ENCODE data around the gene DDOST. TPM values are rescaled to one million over a fixed set of nuclear protein-coding genes. Genes with fewer than 3 reads are reported as not detected.

Gene DDOST
- total and polyA plus RNA-seq, 9 donors = 95.5 to 228 (median 172) TPM

DNA sequence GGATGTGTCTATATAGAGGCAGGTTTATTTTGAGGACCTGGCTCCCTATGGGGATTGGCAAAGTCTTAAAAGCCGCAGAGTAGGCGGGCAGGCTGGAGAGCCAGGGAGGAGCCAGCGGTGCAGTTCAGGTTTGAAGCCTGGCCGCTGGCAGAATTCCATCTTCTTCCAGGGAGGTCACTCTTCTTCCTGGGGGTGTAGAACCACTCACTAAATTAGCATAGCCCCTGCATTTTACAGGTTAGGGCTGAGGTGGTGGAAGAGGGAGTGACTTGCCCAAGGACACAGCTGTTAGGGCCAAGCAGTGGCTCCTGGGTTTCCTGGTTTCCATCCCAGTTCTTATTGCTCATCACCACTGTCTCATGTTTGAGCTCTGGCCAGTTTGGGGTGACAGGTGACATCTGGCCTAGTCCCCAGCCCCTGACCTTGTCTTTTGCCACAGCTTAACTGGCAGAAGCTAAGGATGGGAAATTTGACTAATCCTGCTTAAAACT, 26.5 kb downstream of the DDOST start:
- Histone ChIP-seq H3K36me3 (no peaks in the 10 kb centered on the region), H3K27ac (no peak overlapping the region), H3K27me3 (no peaks in the 10 kb centered on the region), H3K4me3 (peak overlapping the region; percentile 77), H3K9me3 (no peaks in the 10 kb centered on the region), H3K4me1 (ENCODE audit: insufficient read depth) (peaks cover 4% of the 10 kb centered on the region)
- intact Hi-C loops (cut with DNase I) = loop anchor here in 2 of 4 donors (2.0 to 5.0 kb wide), 2 partner anchors 112 kb away; no protein-coding TSS in a partner anchor
- WGBS, 3 donors = 10 to 20% (median 15%) methylated on average over 4 of the region's 4 CpGs
- DNase-seq = no peak
- TF ChIP-seq, protein P1, sequence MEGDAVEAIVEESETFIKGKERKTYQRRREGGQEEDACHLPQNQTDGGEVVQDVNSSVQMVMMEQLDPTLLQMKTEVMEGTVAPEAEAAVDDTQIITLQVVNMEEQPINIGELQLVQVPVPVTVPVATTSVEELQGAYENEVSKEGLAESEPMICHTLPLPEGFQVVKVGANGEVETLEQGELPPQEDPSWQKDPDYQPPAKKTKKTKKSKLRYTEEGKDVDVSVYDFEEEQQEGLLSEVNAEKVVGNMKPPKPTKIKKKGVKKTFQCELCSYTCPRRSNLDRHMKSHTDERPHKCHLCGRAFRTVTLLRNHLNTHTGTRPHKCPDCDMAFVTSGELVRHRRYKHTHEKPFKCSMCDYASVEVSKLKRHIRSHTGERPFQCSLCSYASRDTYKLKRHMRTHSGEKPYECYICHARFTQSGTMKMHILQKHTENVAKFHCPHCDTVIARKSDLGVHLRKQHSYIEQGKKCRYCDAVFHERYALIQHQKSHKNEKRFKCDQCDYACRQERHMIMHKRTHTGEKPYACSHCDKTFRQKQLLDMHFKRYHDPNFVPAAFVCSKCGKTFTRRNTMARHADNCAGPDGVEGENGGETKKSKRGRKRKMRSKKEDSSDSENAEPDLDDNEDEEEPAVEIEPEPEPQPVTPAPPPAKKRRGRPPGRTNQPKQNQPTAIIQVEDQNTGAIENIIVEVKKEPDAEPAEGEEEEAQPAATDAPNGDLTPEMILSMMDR (IDR thresholded peaks at IDR 0.05) = no peak
- TF ChIP-seq POLR2A (IDR thresholded peaks at IDR 0.05) = no peak
- TF ChIP-seq EP300 (IDR thresholded peaks at IDR 0.05) = no peak

- Histone ChIP-seq H3K27me3 (no peaks in the 10 kb centered on the region), H3K4me3 (peak overlapping the region; percentile 77), H3K27ac (peak overlapping the region in 1 of 2 donors; percentile 86), H3K4me1 (ENCODE audit: insufficient read depth) (peaks cover 4% of the 10 kb centered on the region), H3K36me3 (no peaks in the 10 kb centered on the region), H3K9me3 (no peaks in the 10 kb centered on the region)
- TF ChIP-seq, protein P1 (IDR thresholded peaks at IDR 0.05) = no peak
- TF ChIP-seq EP300 (IDR thresholded peaks at IDR 0.05) (no peak), POLR2A (IDR thresholded peaks at IDR 0.05) (no peak)
- no peak for DNase-seq
- 1 to 3% (median 2%) methylated on average over 11 of the region's 11 CpGs for WGBS, 3 donors
- intact Hi-C loops (cut with DNase I) = loop anchor here in 1 of 4 donors (2.0 kb wide), 1 partner anchor 111 kb away; no protein-coding TSS in a partner anchor
Observed at GRCh38 chr1:20634065-20634593, 27.0 kb downstream of the DDOST start.

DNA sequence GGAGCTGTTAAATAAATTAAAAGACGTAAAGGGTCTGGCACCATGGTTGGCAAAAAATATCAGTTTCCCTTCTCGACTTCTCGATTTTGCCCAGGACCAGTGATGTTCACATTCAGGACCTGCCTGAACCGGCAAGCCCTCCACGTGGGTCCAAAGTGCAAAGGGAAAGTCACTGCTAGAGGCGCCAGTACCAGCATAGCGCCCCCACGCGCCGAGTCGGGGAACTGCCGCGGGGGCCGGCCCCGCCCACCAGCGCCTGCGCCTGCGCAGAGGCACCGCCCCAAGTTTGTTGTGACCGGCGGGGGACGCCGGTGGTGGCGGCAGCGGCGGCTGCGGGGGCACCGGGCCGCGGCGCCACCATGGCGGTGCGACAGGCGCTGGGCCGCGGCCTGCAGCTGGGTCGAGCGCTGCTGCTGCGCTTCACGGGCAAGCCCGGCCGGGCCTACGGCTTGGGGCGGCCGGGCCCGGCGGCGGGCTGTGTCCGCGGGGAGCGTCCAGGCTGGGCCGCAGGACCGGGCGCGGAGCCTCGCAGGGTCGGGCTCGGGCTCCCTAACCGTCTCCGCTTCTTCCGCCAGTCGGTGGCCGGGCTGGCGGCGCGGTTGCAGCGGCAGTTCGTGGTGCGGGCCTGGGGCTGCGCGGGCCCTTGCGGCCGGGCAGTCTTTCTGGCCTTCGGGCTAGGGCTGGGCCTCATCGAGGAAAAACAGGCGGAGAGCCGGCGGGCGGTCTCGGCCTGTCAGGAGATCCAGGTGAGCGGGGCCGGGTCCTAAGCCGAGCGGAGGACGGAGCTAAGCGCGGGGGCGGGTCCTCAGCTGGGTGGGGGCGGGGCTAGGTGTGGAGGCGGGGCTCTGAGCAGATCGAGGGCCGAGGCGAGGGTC, 27.7 kb downstream of the DDOST start, which contains the start of gene PINK1:
Gene PINK1, plus strand, starts transcription at position 269 of the 875 bp plus-strand sequence. Its CDS starts 91 bp downstream, at position 360.
- H3K4me1 ChIP-seq (ENCODE audit: insufficient read depth) = peaks cover 4% of the 10 kb centered on the region
- H3K36me3 ChIP-seq = no peaks in the 10 kb centered on the region
- intact Hi-C loops (cut with DNase I) = loop anchor here in 1 of 4 donors (2.0 kb wide), 1 partner anchor 111 kb away; no protein-coding TSS in a partner anchor
- 1 to 2% (median 1%) methylated on average over 63 to 93 of the region's 93 CpGs for WGBS, 3 donors
- no peaks in the 10 kb centered on the region for H3K27me3 ChIP-seq
- peak; percentile 74 to 93 (median 80) for DNase-seq
- TF ChIP-seq POLR2A (IDR thresholded peaks at IDR 0.05) = no peak
- TF ChIP-seq, protein P1 (IDR thresholded peaks at IDR 0.05) = peak; percentile 95 to 97 (median 97)
- H3K27ac ChIP-seq = peak within 1 kb of the TSS; percentile 59 to 86
- no peaks in the 10 kb centered on the region for H3K9me3 ChIP-seq
- peak within 1 kb of the TSS; percentile 77 for H3K4me3 ChIP-seq

- no peak for DNase-seq
- Histone ChIP-seq H3K27me3 (no peaks in the 10 kb centered on the region), H3K36me3 (no peaks in the 10 kb centered on the region), H3K4me1 (ENCODE audit: insufficient read depth) (peaks cover 4% of the 10 kb centered on the region), H3K27ac (no peak overlapping the region), H3K4me3 (no peak overlapping the region), H3K9me3 (no peaks in the 10 kb centered on the region)
- intact Hi-C loops (cut with DNase I) = no loop called here
- WGBS, 3 donors = 76 to 82% (median 80%) methylated on average over 3 of the region's 3 CpGs
- TF ChIP-seq POLR2A (IDR thresholded peaks at IDR 0.05) = no peak
- no peak for TF ChIP-seq EP300 (IDR thresholded peaks at IDR 0.05)
- TF ChIP-seq, protein P1 (IDR thresholded peaks at IDR 0.05) = no peak
Observed at GRCh38 chr1:20632386-20632785, 28.8 kb downstream of the DDOST start.
